ENCODE measurements around the gene SPECC1.

Gene SPECC1

DNA sequence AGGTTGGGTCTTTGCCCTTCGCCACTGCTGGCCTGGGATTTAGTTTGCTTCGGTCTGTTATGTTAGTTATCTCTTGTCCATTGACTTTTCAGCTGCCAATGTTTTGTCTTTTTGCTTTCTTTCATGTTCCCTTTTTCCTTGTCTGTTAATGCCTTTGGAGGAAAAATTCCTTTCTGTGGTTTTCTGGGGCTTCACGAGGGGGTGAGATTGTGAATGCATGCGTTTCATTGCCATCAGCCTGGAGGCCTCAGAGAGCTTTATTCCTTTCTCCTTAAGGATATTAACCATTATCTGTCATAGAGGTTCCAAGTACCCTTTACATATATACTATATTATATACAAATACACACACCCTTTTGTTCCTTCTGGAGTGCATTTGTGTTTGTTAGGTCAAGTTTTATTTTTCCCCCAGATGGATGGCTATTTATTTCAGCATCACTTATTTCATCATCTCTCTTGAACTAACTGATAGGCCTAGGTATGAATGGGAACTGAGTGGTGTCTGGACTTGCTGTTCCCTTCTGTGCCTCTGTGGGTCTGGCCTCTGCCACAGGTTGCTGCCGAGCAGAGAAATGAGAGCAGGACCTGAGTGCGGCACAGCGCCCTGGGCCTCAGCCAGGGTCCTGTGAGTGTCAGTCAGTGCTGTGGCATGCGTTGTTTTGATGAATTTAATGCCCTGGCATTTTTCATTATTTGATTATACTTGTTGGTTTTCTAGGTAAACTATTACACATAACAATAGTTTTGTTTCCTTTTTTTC is 264.8 kb downstream of the SPECC1 start:
- DNase-seq (ENCODE audit: low spot score) = no peak

DNA sequence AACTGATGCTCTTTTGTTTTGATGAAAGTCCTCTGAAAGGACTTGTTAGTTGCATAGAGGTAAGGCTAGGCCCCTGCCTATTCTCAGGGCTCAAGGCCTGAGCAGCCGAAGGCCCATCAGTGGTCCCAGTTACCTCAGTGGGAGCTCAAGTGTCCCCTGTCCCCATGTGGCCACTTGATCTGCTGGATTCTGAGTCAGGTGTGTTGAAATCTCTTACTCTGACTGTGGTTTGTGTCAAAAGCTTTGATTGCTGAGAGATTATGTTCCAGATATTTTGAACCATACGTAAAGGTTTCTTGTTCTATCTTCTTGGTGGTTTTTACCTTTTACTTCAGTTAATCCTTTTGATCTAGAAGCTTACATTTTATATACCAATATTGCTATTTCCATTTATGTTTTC is 266.5 kb downstream of the SPECC1 start:
- no peak for DNase-seq (ENCODE audit: low spot score)

DNA sequence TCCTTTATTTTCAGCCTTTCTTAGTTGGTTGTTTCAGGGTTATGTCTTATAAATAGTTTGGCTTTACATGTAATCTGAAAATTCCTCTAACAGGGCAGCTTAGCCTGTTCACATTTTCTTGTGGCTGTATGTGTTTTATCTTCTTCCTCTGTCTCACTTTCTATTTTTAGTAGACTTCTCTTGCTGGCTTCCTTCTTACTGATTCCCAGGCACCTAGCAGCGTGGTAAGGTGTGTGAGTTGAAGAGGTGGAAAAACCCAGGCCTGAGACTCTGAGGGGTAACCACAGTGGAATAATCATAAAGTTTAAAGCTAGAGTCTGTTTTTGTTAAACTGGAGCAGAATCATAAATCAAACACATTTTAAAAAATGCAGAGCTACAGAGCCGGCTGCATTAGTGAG is 267.3 kb downstream of the SPECC1 start:
- no peak for DNase-seq (ENCODE audit: low spot score)

DNA sequence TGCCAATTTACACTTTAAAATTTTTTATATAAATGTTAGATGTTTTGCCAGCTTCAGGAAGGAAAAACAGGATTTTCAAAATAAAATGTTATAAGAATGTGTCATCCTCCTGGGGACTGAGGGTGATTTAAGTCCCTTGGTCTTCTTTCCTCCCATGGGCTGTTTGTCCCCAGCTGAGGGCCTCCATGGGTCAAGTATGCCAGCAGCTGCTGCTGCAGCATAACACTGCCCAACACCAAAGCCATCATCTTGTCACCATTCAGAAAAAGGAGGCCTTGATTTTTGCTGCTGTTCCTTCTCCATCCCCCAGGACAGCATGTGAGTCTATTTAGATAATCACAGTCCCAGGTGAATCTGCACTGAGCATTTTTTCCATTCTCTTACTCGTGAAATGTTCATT is 269.6 kb downstream of the SPECC1 start:
- no peak for DNase-seq (ENCODE audit: low spot score)

DNA sequence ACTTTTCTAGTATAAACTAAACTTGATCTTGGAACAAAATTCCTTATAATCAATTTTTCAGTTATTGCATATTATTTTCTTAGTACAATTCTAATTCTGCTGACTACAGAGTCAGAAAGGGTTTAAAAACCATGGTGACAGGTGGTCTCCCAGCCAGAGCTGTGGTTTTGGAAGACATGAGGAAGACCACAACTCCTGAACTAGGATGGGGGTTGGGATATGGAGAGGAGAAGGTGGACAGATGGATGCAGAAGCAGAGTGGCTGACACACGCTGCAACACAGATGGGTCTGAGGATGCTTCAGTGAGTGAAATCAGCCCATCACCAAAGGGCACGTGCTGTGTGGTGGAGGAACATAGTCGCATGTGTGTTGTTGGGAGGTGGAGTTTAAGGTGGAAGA is 270.5 kb downstream of the SPECC1 start:
- DNase-seq (ENCODE audit: low spot score) = no peak

DNA sequence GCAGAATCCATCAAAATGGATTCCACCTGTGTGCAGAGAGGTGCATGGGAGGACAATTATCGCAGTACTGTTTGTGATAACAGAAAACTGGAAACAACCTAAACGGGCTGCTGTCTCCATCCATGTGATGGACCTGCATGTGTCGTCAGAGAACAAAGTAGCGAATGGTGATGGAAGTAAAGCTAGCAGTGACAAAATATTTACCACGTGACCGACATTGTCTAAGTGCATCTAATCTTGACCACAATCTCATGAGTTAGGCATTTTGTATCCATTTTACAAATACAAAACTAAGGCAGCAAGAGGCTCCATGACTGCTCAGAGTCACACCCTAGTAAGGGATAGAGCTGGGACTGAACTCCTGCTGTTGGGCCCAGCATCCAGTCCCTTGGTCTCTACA is 270.9 kb downstream of the SPECC1 start:
- no peak for DNase-seq (ENCODE audit: low spot score)

DNA sequence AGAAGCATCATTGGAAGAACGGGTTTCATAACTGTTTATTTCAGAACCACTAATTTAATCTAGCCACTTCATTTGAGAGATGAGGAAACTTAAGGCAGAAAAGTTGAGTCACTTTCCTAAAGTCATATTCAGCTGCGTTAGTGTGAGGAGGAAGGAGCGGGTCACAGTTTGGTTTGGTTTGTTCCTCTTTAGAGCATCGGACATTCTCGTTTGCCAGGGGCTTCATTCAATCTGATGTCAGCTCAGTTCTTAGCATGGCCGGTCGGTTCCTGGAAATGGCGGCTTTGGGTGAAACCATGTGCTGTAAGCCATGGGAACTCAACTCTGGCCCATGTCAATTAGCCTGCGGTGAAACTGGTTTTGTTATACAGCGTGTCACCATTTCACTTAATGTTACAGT is 271.7 kb downstream of the SPECC1 start:
- no peak for DNase-seq (ENCODE audit: low spot score)

DNA sequence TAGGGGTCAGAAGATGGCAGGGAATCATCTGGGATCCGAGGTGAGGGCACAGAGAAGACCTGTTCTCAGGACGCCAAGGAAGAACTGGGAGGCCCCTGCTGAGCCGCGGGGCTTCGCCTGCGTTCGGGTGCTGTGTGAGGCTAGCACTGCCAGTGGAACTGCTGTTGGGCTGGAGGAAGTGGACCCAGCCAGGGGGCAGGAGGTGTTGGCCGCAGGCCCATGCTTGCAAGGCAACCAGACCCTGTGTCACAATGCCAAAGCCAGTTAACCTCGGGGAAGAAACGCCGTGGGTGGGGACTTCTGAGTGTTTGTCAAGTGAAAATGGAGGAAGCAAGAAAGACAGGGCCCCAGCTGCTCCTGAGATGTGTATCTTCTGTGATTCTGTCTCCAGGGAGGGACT is 272.7 kb downstream of the SPECC1 start:
- no peak for DNase-seq (ENCODE audit: low spot score)

DNA sequence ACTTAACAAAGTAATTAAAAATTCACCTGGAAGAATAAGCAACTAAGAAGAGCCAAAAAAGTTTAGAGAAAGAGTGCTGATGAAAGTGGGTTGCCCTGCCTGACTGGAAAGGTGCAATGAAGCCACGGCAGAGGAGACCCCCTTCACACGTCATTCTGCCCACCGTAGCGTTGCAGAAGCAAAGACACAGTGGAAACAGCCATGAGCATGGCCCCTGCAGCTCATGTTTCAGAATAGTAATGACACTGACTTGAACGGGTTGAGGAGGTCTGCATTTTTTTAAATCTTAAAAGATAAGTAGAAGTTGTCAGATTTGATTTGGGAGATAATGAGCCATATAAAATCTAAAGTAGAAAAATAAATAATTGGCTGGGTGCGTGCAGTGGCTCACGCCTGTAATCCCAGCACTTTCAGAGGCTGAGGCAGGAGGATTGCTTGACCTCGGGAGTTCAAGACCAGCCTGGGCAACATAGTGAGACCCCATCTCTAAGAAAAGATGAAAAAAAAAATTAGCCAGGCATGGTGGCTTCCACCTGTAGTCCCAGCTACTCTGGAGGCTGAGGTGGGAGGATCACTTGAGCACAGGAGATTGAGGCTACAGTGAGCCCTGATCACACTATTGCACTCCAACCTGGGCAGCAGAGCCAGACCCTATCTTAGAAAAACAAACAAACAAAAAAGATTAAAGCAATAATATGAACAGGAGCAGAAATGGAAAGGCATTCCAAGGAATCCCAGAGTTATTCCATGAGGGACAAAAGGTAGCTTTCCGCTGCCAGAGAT is 273.6 kb downstream of the SPECC1 start:
- DNase-seq (ENCODE audit: low spot score) = no peak

DNA sequence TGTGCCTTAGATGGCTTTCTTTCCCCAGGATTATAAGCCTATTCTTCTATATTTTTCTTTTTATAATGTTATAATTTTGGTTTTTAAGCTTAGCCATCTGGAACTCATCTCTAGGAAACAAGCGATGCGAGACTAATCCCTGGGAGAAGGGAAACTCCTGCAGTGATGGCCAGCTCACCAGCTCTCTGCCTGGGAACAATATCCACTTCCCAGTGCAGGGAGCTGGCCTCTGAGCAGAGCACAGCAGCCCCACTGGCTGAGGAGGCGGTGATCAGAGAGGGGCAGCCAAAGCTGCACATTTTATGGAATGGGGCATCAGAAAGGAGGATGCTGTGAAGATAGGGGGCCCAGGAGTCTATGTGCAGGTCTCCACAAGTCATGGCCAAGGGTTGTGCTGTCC is 274.9 kb downstream of the SPECC1 start:
- DNase-seq (ENCODE audit: low spot score) = no peak

DNA sequence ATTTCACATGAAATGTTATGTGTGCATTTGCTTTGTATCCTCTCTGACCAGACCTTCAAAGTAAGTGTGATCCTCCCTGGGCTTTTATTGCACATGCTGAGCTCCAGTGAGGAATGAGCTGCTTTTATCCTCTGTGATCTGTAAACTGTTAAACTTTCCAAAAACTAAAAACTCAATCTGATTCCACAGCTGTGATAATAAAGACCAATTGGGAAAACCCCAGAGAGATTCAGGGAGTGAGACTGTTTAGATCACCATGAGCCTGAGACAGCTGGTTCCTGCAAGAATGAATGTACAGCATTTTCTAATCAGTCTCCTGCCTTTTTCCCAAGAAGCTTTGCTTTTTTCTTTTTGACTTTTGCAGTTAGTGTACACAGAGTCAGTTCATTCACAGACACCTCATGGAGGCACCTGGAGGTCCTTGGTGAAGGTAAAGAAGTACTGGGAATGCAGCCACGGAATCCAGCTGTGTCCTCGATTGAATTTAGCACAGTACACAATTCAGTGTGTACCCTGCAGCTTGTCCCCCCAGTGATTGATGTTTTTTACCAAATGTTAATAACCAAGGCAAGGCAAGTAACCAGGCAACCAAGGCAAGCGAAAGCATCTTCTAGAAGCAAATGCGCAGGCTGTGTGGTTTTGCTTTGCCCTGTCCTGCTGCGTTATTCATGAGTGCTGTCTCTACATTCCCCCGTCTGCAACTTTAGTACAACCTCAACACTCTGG is 275.6 kb downstream of the SPECC1 start:
- DNase-seq (ENCODE audit: low spot score) = no peak

DNA sequence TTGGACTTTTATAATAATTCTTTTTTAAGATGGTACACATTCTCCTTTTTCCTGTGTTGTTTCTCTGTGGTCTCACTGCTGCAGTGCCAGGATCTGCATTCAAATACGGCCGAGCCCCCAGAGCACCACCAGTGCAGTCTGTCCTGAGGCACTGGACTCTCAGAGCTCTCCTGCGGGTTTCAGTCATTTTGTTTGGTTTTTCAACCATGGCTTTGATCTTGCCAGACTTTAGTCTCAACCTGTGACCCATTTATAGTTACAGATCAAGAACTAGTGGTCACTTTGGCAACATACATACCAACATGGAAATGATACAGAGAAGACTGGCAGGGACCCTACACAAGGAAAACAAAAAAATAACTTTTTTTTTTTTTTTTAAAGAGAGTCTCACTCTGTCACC is 280.8 kb downstream of the SPECC1 start:
- DNase-seq (ENCODE audit: low spot score) = no peak

DNA sequence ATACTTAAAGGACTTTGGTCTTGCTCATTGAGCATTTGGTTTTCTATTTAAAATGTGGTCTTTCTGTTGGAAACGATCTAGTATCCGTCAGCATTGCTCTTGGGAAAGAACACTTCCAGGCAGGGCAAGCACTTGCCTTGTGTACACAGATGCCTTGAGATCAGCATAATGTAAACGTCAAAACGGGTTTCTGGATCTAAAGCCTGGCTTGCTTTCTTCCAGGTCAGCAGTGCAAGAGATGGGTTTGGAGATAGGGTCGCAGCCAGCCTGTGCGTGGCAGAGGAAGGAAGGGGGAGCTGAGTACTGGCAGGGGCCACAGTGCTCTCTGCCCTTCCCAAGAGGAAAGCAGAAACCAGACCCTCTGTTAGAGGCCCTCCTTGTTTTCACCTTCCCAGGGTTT is 282.7 kb downstream of the SPECC1 start:
- DNase-seq (ENCODE audit: low spot score) = no peak

DNA sequence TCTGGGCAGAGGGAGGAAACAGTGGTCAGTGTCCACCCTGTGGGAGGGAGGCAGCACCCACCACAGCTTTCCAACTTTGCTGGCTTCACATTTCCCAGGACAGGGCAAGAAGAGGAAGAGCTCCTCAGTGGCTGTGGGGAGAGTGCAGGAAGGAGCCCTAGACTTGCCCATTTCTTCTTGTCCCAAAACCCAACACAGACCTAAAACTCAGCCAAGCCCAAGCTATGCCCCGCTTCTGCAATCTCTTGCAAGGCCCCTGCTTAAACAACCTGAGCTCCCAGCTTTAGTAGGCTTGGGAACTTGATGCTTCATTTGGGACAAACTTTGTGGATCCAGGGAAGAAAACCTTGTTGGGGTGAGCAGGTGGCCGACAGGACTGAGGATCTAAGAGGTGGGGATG is 284.3 kb downstream of the SPECC1 start:
- DNase-seq (ENCODE audit: low spot score) = no peak

DNA sequence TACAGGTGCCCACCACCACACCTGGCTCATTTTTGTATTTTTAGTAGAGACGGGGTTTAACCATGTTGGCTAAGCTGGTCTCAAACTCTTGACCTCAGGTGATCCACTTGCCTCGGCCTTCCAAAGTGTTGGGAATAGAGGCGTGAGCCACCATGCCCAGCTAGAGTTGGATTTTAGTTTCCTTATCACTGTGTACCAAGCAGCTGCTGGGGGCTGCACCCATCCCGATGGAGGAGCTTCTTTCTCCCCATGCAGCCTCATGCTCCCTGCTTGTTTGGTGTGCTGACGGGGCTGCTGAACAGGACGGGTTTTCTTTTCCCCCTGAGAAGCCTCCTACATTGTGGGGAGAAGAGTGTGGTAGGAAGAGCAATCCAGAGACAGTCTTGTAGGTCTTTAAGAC is 285.0 kb downstream of the SPECC1 start:
- no peak for DNase-seq (ENCODE audit: low spot score)

DNA sequence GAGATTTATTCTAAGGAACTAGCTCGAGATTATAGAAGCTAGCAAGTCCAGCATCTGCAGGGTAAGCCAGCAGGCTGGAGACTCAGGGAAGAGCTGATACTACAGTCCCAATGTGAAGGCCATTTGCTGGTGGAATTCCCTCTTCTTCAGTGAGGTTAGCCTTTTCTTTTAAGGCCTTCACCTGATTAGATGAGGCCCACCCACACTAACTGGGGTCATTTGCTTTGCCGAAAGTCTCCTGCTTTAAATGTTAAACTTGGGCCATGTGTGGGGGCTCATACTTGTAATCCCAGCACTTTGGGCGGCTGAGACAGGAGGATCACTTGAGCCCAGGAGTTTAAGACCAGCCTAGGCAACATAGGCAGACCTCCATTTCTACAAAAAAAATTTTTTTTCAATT is 289.9 kb downstream of the SPECC1 start:
- no peak for DNase-seq (ENCODE audit: low spot score)

DNA sequence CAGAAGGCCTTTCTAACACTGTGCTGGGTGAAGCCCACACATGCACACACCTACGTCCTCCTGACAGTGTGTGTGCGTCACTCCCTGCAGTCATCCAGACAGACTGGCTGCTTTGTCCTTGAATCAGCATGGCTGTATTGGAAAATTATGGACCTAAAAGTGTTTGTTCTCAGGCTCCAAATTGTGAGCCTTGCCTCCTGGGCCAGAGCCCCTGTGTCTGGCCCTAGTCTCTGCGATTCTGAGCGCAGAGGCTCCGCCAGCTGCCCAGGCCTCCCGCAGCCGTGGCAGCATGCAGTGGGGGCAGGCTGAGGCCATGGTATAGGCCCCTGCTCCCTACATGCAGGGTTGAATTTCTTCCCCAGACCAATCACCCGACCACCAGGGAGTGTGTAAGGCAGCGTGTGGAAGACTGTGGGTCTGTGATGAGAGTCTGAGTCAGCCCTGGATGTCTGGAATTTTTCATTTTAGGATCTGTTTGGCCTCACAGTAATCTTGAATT is 291.3 kb downstream of the SPECC1 start:
- DNase-seq (ENCODE audit: low spot score) = peak; percentile 87

DNA sequence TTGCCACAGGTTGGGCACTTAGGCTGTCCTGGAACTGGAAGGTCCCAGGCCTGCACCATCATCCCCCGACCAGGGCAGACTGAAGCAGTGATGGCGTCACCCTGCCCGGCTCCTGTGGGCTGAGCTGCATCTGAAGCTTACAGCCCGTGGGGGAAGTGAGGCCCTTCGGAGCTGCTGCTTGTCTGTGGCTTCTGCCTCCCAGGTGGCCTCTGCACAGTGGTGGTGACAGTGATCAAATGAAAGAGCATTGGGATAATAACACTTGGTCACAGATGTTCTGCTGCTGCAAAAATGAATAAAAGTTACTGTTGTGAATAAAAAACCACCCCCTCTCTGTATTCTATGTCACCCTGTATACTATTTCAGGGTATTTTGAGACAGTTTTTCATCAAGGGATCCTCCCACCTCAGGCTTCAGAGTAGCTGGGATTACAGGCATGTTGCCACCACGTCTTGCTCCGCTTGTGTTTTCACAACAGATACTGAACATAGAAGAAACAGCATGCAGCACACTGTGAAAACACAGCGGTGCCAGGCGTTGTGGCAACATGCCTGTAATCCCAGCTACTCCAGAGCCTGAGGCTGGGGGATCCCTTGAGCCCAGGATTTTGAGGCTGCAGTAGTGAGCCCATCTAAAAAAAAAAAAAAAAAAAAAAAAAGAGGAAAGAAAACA is 293.2 kb downstream of the SPECC1 start:
- no peak for DNase-seq (ENCODE audit: low spot score)

DNA sequence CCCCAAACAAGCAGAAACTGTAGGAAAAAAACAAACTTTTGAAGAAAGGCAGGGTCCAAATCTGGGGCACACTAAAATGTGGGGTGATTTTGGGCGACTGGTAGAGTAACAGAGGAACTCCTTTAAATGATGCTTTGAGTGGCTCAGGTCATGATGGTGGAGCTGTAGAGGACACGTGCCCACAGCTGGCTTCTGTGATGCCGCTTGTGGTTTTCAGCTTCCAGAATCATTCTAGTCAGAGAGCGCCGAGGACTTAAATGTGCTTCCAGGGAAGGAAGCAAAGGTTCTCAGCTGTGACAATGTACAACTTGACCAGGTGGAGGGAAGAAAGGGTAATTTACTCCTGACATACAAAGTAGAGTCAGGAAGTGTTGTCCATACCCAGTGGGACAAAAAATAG is 295.8 kb downstream of the SPECC1 start:
- DNase-seq (ENCODE audit: low spot score) = no peak

DNA sequence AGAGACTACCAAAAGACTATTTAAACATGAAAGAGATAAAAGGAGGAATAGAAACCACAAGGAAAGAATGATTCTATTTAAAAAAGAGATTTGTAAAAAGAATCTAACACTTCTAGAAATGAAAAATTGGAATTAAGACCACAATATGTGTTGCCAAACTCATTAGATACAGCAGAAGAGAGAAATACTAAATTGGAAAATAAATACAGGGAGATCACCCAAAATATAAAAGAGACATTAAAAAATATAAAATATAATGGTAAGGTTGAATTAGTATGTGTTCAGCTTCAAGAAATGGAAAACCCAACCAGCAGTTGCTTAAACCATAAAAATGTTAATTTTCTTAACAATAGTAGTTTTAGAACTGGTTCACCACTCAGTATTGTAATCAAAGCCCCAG is 297.8 kb downstream of the SPECC1 start:
- DNase-seq (ENCODE audit: low spot score) = no peak

DNA sequence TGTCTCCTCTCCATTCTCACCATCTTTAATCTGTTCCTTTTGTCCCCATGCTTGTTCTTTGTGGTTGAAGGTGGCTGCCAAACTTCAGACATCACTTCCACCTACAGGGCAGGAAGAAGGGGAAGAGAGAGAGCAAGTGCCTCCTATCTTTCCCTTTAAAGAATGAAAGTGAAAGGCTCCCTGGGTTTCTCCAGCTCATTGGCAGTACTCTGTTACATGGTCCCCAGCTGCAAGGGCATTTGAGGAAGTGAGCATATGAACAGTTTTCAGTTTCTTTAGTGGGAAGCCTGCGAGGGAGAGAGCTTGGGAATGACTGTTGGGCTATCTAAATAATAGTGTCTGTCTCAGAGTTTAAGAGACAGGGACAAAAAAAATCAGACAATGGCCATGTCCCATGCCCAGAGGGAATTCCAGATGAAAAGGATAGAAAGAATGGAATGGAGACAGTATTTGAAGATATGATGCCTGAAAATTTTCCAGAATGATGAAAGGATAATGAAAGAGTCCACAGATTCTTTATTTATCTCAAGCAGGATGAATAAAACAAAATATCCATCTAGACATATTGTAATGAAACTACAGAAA is 298.3 kb downstream of the SPECC1 start:
- DNase-seq (ENCODE audit: low spot score) = no peak

DNA sequence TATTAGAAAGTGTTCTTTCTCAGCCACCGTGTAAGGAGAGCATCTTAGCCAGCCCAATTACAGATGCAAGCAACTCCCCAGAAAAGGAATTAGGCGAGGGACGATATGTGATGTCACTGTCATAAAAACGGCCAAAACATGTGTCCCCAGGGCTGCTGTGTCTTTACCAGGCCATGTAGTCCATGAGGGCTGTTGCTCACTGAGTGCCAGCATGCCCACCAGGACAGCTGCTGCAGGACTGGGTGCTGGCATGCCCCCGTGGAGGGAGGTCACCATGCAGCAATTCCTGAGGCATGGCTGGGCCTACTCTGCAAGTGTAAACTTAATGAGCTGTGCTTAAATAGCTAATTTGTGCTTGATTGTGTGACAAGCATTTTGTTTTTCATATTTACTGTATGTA is 301.3 kb downstream of the SPECC1 start:
- DNase-seq (ENCODE audit: low spot score) = no peak

All from GM03348 (cell line).